Dermis blood vessel endothelial cell (primary cell): Measurements from ENCODE around the gene MYH9. TPM values are rescaled to one million over a fixed set of nuclear protein-coding genes. Genes with fewer than 3 reads are reported as not detected.
A peak's percentile ranks its signal among the peaks of the same experiment; 100 is the strongest.
"Not testable (repeated sequence)": the region's sequence is repeated elsewhere in the genome, so short reads cannot be mapped to it uniquely, and the experiment has no call there.

Experiments used
- DNase-seq: peaks from one replicate; pipeline ENCODE4 v3.0.0; 2010
- total RNA-seq: library from RNA; depleted of rRNA; stranded (reverse); fragments of >200 nt; gene quantifications from 2 replicates; pipeline ENCODE4 v1.2.3, GENCODE V29; 2014

The MYH9 gene
- total RNA-seq, 1 donor from 2014 or later: 803 TPM

GRCh38 chr22:36262307-36262706, 125.5 kb downstream of the MYH9 start:
- DNase-seq: not testable (repeated sequence)

- DNase-seq: not testable (repeated sequence)
These were observed 126.1 kb downstream of the MYH9 start for GRCh38 chr22:36261675-36262074.

GRCh38 chr22:36259615-36260300, 128.0 kb downstream of the MYH9 start:
- no peak for DNase-seq

GRCh38 chr22:36258701-36259614, 128.8 kb downstream of the MYH9 start:
- peak; percentile 73 for DNase-seq

GRCh38 chr22:36257948-36258670, 129.7 kb downstream of the MYH9 start:
- DNase-seq: no peak

GRCh38 chr22:36257308-36257707, 130.5 kb downstream of the MYH9 start:
- no peak for DNase-seq

GRCh38 chr22:36256478-36256877, 131.3 kb downstream of the MYH9 start:
- no peak for DNase-seq

GRCh38 chr22:36255572-36255971, 132.2 kb downstream of the MYH9 start:
- not testable (repeated sequence) for DNase-seq

GRCh38 chr22:36253523-36254490, 134.0 kb downstream of the MYH9 start:
- peak; percentile 12 for DNase-seq

- peak; percentile 63 for DNase-seq
These were observed 134.8 kb downstream of the MYH9 start, which contains the start of gene APOL1 for GRCh38 chr22:36252754-36253522. APOL1 (plus strand) TSS chr22:36253133; CDS start chr22:36254956, 1,823 bp downstream.

GRCh38 chr22:36251979-36252608, 135.7 kb downstream of the MYH9 start:
- not testable (repeated sequence) for DNase-seq

GRCh38 chr22:36250292-36250960, 137.3 kb downstream of the MYH9 start:
- not testable (repeated sequence) for DNase-seq

GRCh38 chr22:36249160-36249559, 138.6 kb downstream of the MYH9 start:
- DNase-seq: no peak

GRCh38 chr22:36247955-36248354, 139.8 kb downstream of the MYH9 start:
- DNase-seq: no peak

GRCh38 chr22:36246718-36247117, 141.0 kb downstream of the MYH9 start:
- DNase-seq: no peak

- no peak for DNase-seq
These were observed 141.9 kb downstream of the MYH9 start for GRCh38 chr22:36245805-36246356.

- DNase-seq: no peak
These were observed 143.0 kb downstream of the MYH9 start for GRCh38 chr22:36244522-36245391.

GRCh38 chr22:36243986-36244385, 143.8 kb downstream of the MYH9 start:
- no peak for DNase-seq
